Hepatocyte (in vitro differentiated cells): ENCODE data around the gene ALPL. TPM values are rescaled to one million over a fixed set of nuclear protein-coding genes. Genes with fewer than 3 reads are reported as not detected.

Experiments used
- DNase-seq: peaks from one replicate; pipeline ENCODE4 v3.0.0-alpha.2; 2016; ENCODE audit warnings: low spot score
- H2AFZ ChIP-seq: fragments of 200-600 bp; sonication (generic); 2 replicates; pipeline ENCODE4 v1.6.0; 2016; ENCODE audit warnings: antibody characterized with exemption, mild to moderate bottlenecking
- H3K27ac ChIP-seq: fragments of 200-600 bp; sonication (generic); 2 replicates; pipeline ENCODE4 v1.5.1; 2016; ENCODE audit warnings: mild to moderate bottlenecking
- H3K27me3 ChIP-seq: fragments of 200-600 bp; sonication (generic); 2 replicates; pipeline ENCODE4 v1.6.1; 2016
- H3K36me3 ChIP-seq: fragments of 200-600 bp; sonication (generic); replicated peaks from 2 replicates; pipeline ENCODE4 v1.5.1; 2016; ENCODE audit warnings: low read depth; ENCODE audit not compliant: insufficient read depth
- H3K4me1 ChIP-seq: fragments of 200-600 bp; sonication (generic); 2 replicates; pipeline ENCODE4 v1.5.1; 2016; ENCODE audit warnings: mild to moderate bottlenecking, moderate library complexity; ENCODE audit not compliant: insufficient read depth
- H3K4me2 ChIP-seq: fragments of 200-600 bp; sonication (generic); 2 replicates; pipeline ENCODE4 v1.6.0; 2016
- H3K4me3 ChIP-seq: fragments of 200-600 bp; sonication (generic); 2 replicates; pipeline ENCODE4 v1.5.1; 2016; ENCODE audit warnings: mild to moderate bottlenecking
- H3K79me2 ChIP-seq: fragments of 200-600 bp; sonication (generic); 2 replicates; pipeline ENCODE4 v1.6.0; 2017; ENCODE audit warnings: mild to moderate bottlenecking
- H3K9me2 ChIP-seq: fragments of 200-600 bp; sonication (generic); replicated peaks from 2 replicates; pipeline ENCODE4 v1.6.0; 2017; ENCODE audit warnings: mild to moderate bottlenecking; ENCODE audit not compliant: insufficient read depth
- H3K9me3 ChIP-seq: fragments of 200-600 bp; sonication (generic); 2 replicates; pipeline ENCODE4 v1.5.1; 2016; ENCODE audit warnings: low read depth, mild to moderate bottlenecking
- H4K20me1 ChIP-seq: fragments of 200-600 bp; sonication (generic); 2 replicates; pipeline ENCODE4 v1.6.0; 2016; ENCODE audit warnings: mild to moderate bottlenecking; ENCODE audit not compliant: insufficient read depth, poor library complexity, severe bottlenecking
- CTCF ChIP-seq: fragments of 200-600 bp; sonication (generic); IDR thresholded peaks from 2 replicates; pipeline ENCODE4 v1.5.1; 2016; ENCODE audit warnings: antibody characterized with exemption, mild to moderate bottlenecking; ENCODE audit not compliant: poor library complexity
- EZH2 ChIP-seq: fragments of 200-600 bp; sonication (generic); IDR thresholded peaks from 2 replicates; pipeline ENCODE4 v1.6.1; 2016; ENCODE audit warnings: antibody characterized with exemption, mild to moderate bottlenecking, borderline replicate concordance
- EZH2phosphoT487 ChIP-seq: fragments of 200-600 bp; sonication (generic); IDR thresholded peaks from one replicate; pipeline ENCODE4 v1.6.1; 2018; ENCODE audit warnings: antibody characterized with exemption, mild to moderate bottlenecking, low read depth, moderate library complexity; ENCODE audit not compliant: unreplicated experiment, severe bottlenecking
- WGBS: methylation state at CpG from one replicate; pipeline ENCODE4 v1.1.6; 2016; ENCODE audit warnings: low lambda C conversion rate; ENCODE audit errors: missing lambda C conversion rate; 5-methylcytosine and 5-hydroxymethylcytosine counted together
- polyA plus RNA-seq: library from polyadenylated mRNA; unstranded; fragments of >200 nt; fragmentation: Nextera tagmentation; extraction: Ambion mirVana; gene quantifications from 2 replicates; pipeline ENCODE4 v1.2.1, GENCODE V29; 2016
- total RNA-seq: library from RNA; depleted of rRNA; stranded (reverse); fragments of >200 nt; gene quantifications from 2 replicates; pipeline ENCODE4 v1.2.3, GENCODE V29; 2014

ALPL gene
- total and polyA plus RNA-seq, 2 experiments from 2014 or later: 2.2 to 6.0 TPM

GRCh38 chr1:21625390-21626190 lies 116.4 kb downstream of the ALPL start:
- Histone ChIP-seq H3K27ac (no peak overlapping the region), H3K9me3 (no peaks in the 10 kb centered on the region), H3K36me3 (no peaks in the 10 kb centered on the region), H3K9me2 (no peaks in the 10 kb centered on the region), H3K79me2 (no peaks in the 10 kb centered on the region), H3K27me3 (no peaks in the 10 kb centered on the region), H3K4me3 (no peak overlapping the region), H3K4me1 (peaks cover 29% of the 10 kb centered on the region), H2AFZ (no peak overlapping the region), H4K20me1 (no peaks in the 10 kb centered on the region), H3K4me2 (no peak overlapping the region)
- DNase-seq: no peak
- 79% methylated on average over 13 of the region's 13 CpGs for WGBS
- no peak for TF ChIP-seq EZH2phosphoT487
- TF ChIP-seq EZH2: no peak
- TF ChIP-seq CTCF: no peak

- TF ChIP-seq EZH2phosphoT487 (no peak), EZH2 (no peak), CTCF (no peak)
- Histone ChIP-seq H2AFZ (no peak overlapping the region), H3K27ac (no peak overlapping the region), H3K79me2 (no peaks in the 10 kb centered on the region), H3K27me3 (no peaks in the 10 kb centered on the region), H3K4me2 (no peak overlapping the region), H3K4me3 (no peak overlapping the region), H3K36me3 (no peaks in the 10 kb centered on the region), H4K20me1 (no peaks in the 10 kb centered on the region), H3K4me1 (peaks cover 32% of the 10 kb centered on the region), H3K9me3 (no peaks in the 10 kb centered on the region), H3K9me2 (no peaks in the 10 kb centered on the region)
- DNase-seq: no peak
- WGBS: 82% methylated on average over 11 of the region's 11 CpGs
Observed at GRCh38 chr1:21626921-21627339, 117.7 kb downstream of the ALPL start.

Other genes starting within 250 kb of the ALPL start
- gene ECE1, start 219.0 kb upstream of the ALPL start, total RNA-seq: 35.1 and 60.8 TPM in 2 replicates
- gene ECE1, start 219.0 kb upstream of the ALPL start, polyA plus RNA-seq: 84.4 and 90.6 TPM in 2 replicates
- gene NBPF3, start 69.3 kb upstream of the ALPL start, total RNA-seq: 12.4 and 14.3 TPM in 2 replicates
- 3.5 and 3.6 TPM in 2 replicates for gene NBPF3, start 69.3 kb upstream of the ALPL start, polyA plus RNA-seq
- 12.0 and 12.3 TPM in 2 replicates for gene RAP1GAP, start 159.9 kb downstream of the ALPL start, total RNA-seq
- 14.2 and 18.0 TPM in 2 replicates for gene RAP1GAP, start 159.9 kb downstream of the ALPL start, polyA plus RNA-seq